ENCODE results near the gene IFNLR1.

IFNLR1 gene

DNA sequence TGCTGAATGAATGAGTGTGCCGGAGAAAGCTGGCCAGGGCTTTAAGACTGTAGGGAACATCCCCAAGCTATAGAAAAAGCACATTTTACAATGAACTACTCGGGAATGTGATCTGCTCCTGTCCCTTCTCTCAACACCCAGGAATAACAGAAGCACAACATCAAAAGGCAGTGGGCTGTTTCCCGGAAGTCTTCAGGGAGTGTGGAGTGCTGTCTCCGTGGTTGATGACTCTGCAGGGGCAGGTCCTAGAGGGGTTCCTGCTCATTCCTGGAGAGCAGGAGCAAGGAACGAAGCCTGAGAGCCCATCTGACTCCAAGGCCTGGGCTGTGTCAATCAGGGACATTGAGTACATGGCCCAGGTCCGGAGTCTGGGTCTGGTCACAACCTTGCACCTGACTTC is 39.3 kb downstream of the IFNLR1 start:
- no peak for DNase-seq (ENCODE audit: low read depth in 2 of 2)

DNA sequence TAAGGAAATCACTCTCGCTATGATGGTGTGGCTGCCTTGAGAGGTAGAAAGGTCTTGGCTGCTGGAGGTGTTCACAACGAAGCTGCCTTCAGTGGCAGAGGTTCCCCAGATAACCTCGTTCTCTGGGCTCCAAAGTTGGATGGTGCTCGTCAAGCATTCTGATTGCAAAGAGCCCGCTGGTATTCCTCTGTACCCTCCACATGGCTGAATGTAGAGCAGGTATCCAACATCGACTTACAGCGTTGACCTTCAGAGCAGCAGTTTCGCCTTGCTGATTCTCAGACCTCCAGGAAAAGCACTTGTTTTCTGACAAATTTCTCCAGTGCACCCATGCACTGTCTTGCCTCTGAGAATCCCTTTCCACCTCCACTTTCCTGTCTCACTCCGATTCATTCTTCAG is 39.9 kb downstream of the IFNLR1 start:
- no peak for DNase-seq (ENCODE audit: low read depth in 2 of 2)

GRCh38 chr1:24142546-24143534 is 44.2 kb downstream of the IFNLR1 start, which contains the start of gene IL22RA1:
Gene IL22RA1 (minus strand): TSS chr1:24143140. CDS start chr1:24143082, 58 bp downstream.
- DNase-seq (ENCODE audit: low read depth in 2 of 2): no peak

- no peak for DNase-seq (ENCODE audit: low read depth in 2 of 2)
Measured at GRCh38 chr1:24141311-24141997, 45.6 kb downstream of the IFNLR1 start.

DNA sequence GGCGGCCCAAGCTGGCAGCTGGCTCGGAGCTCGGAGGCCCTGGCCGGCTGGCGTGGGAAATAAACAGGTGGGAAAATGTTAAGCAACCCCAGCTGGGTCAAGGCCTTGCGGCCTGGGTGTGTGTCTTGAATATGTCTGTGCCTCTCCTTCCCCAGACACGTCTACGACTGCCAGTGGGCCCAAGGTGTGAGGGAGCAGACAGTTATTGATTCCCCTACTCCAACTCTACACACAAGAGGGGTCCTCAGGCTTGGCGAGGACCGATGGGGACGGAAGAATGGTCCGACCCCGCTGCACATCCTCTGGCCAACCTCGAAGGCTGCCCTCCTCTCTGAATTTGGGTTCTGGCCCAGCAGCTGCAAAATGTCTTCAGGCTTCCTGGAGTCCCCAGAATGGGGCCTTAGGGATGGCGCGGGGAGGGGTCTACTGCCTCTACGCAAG is 46.3 kb downstream of the IFNLR1 start:
- DNase-seq (ENCODE audit: low read depth in 2 of 2): no peak

DNA sequence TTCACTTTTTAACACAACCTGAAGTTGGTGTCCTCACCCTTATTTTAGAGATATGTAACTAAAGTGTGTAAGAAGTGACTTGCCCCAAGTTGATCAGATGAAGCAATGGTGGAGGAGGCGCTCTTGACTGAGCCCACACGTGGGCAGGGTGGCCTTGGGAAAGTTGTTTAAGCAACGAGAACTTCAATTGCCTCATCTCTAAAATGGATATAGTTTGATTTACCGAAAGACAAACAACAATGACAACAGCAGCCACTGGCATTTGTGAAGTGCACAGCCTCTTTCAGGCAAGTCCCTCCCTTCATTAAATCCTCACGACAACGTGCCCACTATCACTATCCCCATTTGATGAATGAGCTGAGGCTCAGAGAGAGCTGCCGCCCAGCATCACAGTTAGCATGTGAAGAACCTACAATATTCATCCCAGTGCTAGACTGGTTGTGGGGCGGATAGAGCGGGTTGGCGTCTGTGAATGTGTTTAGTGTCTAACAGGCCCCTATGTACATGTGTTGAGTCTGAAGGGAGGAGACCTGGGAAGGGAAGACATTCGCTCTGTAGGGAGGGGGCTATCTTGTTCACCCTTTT is 47.2 kb downstream of the IFNLR1 start:
- DNase-seq (ENCODE audit: low read depth in 2 of 2): no peak

GRCh38 chr1:24139222-24139489 is 47.9 kb downstream of the IFNLR1 start:
- DNase-seq (ENCODE audit: low read depth in 2 of 2): no peak

DNA sequence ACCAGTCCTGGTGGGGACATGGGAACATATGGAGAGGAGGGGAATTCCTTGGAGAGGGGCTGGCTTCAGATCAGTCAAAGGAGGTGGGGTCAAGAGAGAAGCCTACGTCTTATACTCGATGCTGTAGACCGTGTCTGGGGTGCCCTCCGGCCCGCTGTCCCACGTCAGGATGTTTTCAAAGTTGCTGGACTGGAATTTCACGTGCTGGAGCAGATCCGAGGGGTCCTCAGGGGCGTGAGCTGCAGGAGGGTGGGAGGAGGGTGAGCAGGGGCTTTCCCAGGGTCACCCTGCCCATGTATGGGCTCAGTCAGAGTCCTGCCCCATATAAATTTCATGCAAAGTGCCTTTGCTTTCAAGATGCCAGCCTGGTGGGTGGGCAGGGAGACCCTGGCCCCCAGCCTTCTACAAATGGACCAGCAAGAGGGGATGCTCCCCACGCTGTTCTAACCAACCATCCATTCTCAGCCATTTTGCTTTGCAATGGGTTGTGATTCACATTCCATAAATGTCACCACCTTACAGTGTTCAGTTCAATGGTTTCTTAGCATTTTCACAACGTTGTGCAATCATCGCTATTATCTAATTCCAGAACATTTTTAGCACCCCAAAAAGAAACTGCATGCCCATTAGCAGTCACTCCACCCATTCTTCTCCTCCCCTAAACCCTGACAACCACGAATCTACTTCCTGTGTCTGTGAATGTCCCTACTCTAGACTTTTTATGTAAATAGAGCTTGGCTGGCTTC is 48.4 kb downstream of the IFNLR1 start:
- no peak for DNase-seq (ENCODE audit: low read depth in 2 of 2)

DNA sequence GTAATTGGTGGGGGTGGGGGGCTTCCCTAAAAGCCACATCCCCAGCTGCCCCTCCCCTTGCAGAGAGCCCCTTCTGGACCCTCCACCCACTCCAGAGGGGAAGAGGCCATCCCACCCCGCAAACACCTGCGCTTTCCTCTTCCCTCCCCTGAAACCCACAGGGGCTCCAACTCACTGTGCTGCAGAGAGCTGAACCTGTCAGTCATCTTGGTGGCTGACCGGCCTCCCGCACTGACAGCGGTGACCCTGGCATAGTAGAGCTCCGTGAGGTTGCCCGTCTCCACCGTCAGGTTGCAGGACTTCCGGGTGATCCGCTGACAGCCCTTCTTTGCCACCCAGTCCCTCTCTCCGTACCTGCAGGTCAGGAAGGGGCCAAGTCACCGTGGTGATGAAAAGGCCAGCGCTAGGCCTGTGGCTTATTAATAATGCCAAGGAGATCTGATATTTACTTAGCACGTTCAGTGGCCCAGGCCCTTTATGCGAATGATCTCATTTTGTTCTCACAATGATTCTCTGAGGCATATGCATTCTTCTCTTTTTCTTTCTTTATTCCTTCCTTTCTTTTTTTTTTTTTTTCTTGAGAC is 50.0 kb downstream of the IFNLR1 start:
- DNase-seq (ENCODE audit: low read depth in 2 of 2): no peak

DNA sequence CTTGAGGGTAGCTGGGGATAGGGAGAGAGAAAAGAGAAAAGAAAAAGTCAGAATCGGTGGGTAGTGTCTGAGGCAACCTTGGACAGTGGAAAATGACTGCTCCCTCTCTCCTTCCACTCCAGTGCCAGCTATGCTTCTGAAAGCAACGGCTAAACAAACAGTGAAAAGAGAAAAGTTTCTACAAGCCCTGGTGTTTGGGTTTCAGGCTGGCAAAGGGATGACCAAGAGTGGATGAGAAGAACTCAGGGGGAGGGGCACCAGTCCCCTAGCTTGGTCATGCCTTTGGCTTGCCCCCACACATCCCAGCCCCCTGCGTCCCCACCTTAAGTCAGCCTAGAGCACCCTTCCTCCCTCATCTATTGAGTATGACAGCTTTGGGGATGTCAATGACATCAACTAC is 52.7 kb downstream of the IFNLR1 start:
- no peak for DNase-seq (ENCODE audit: low read depth in 2 of 2)

- no peak for DNase-seq (ENCODE audit: low read depth in 2 of 2)
Measured at GRCh38 chr1:24133819-24134218, 53.3 kb downstream of the IFNLR1 start.

DNA sequence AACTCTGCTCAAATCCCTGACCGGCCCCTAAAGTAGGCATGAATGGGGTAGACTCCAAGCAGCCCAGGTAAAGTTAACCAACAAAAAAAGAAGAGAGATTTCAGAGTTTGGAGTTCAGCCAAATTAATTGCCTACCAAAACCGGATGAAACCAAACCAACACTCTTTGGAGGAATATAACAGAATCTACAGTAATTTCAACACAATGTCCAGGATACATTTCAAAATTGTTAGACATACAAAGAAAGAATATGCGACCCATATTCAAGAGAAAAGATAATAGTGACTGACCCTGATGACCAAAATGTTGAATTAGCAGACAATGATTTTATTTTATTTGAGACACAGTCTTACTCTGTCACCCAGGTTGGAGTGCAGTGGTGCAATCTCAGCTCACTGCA is 56.7 kb downstream of the IFNLR1 start:
- no peak for DNase-seq (ENCODE audit: low read depth in 2 of 2)

GRCh38 chr1:24127801-24128363 is 59.2 kb downstream of the IFNLR1 start:
- no peak for DNase-seq (ENCODE audit: low read depth in 2 of 2)

DNA sequence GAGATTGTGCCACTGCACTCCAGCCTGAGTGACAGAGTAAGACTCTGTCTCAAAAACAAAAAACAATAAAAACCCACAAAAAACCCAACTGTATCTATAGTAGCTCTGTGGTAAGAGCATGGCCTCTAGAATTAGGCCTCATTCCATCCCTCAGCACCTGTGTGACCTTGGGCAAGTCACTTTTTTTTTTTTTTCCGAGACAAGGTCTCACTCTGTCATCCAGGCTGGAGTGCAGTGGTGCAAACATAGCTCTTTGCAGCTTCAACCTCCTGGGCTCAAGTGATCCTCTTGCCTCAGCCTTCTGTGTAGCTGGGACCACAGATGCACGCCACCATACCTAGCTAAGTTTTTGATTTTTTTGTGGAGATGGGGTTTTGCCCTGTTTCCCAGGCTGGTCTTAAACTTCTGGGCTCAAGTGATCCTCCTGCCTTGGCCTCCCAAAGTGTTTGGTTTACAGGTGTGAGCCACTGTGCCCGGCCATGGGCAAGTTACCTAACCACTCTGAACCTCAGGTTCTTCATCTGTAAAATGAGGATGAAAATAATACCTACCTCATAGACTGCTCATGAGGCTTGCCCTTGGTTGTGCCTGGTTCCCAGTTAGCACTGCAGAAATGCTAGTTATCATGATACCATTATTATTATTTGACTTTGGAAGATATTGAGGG is 59.8 kb downstream of the IFNLR1 start:
- DNase-seq (ENCODE audit: low read depth in 2 of 2): no peak

- DNase-seq (ENCODE audit: low read depth in 2 of 2): no peak
Measured at GRCh38 chr1:24126672-24127023, 60.4 kb downstream of the IFNLR1 start.

DNA sequence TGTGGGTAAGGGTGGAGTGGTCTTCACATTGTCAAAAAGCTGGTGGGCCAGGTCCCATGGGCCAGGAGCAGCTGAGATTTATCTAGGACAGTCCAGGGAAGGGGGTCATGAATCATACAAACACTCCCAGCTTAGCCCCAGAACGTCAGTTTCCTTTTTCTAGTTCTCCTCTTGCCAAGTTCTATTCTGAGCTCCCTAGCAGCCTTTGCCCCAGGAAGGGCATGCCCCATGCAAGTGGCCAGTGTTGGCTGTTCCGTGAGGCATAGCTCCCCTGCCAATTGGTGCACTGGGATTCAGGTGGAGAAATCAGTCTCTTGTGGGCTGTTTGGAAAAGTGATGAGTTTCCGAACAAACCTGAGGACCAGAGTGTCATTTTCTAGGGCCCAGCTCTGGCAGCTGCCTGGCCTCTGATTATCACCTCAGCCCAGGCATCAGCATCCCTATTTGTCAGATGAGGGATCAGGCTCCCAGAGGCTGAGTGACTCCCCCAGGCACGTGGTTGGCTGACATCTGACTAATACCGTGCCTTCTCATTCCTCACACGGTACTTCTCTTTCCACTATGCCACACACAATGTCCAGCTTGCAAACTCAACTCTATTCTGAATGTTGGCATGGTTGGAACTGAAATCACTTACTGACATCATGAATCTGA is 60.9 kb downstream of the IFNLR1 start:
- DNase-seq (ENCODE audit: low read depth in 2 of 2): no peak

- no peak for DNase-seq (ENCODE audit: low read depth in 2 of 2)
Measured at GRCh38 chr1:24125456-24125855, 61.6 kb downstream of the IFNLR1 start.

DNA sequence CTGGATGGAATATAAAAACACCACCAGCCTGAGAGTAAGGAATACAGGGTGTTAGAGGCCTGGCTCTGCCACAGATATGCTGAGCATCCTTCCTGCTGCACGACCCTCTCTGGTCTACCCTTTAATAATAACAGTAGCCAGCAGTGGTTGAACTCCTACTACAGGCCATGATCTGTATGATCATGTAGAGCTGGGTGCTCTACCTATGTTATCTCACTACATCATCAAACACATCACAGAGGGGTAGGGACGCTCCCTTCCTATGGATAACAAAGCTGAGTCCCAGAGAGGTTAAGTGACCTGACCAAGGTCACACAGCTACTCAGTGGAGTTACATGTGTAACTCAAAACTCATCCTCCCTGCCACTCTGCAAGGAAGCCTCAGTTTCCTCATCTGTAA is 62.1 kb downstream of the IFNLR1 start:
- DNase-seq (ENCODE audit: low read depth in 2 of 2): no peak

DNA sequence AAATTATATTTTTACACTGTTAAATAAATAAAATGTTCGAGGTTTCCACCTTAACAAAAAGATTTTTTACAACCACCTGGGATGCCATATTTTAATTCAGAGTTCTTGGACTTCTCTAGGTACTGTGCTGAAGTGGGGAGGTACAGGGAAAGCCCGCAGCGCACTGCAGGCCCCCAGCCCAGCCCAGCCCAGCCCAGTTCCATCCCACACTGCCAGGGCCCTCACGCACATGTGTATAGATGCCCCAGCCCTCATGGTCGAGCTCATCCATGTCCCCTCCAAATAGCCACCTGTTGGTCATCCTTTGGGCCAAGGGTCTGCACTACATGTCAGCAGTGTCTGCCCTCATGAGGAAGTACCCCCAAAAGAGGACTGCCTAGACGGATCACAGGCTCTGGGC is 63.5 kb downstream of the IFNLR1 start:
- DNase-seq (ENCODE audit: low read depth in 2 of 2): no peak

GRCh38 chr1:24122776-24123175 is 64.3 kb downstream of the IFNLR1 start:
- DNase-seq (ENCODE audit: low read depth in 2 of 2): no peak
